GM12865 (cell line): ENCODE measurements around the gene DAPK3.

Experiments
- DNase-seq: peaks from one replicate; pipeline ENCODE4 v3.0.0; 2010; ENCODE audit warnings: low read depth
- H3K4me3 ChIP-seq: 2 replicates; pipeline ENCODE4 v1.5.1; 2011; ENCODE audit warnings: mild to moderate bottlenecking, low read depth, low read length, control low read depth
- TF ChIP-seq, protein P1 (sequence below): IDR thresholded peaks from 2 replicates; pipeline ENCODE4 v1.5.1; 2011; ENCODE audit warnings: low read length, control low read depth, low read depth, inconsistent platforms; ENCODE audit not compliant: insufficient read depth; ENCODE audit errors: missing control alignments

The DAPK3 gene

DNA sequence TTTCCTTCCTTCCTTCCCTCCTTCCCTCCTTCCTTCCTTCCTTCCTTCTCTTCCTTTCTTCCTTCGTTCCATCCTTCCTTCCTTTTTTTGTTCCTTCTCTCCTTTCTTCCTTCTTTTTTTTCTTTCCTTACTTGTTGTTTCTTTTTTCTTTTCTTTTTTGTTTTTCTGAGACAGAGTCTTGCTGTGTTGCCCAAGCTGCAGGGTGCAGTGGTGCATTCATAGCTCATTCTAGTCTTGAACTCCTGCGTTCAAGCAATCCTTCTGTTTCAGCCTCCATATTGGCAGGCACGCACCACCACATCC is 19.9 kb upstream of the DAPK3 start:
- TF ChIP-seq, protein P1, sequence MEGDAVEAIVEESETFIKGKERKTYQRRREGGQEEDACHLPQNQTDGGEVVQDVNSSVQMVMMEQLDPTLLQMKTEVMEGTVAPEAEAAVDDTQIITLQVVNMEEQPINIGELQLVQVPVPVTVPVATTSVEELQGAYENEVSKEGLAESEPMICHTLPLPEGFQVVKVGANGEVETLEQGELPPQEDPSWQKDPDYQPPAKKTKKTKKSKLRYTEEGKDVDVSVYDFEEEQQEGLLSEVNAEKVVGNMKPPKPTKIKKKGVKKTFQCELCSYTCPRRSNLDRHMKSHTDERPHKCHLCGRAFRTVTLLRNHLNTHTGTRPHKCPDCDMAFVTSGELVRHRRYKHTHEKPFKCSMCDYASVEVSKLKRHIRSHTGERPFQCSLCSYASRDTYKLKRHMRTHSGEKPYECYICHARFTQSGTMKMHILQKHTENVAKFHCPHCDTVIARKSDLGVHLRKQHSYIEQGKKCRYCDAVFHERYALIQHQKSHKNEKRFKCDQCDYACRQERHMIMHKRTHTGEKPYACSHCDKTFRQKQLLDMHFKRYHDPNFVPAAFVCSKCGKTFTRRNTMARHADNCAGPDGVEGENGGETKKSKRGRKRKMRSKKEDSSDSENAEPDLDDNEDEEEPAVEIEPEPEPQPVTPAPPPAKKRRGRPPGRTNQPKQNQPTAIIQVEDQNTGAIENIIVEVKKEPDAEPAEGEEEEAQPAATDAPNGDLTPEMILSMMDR: no peak
- DNase-seq: no peak
- no peak overlapping the region for H3K4me3 ChIP-seq

DNA sequence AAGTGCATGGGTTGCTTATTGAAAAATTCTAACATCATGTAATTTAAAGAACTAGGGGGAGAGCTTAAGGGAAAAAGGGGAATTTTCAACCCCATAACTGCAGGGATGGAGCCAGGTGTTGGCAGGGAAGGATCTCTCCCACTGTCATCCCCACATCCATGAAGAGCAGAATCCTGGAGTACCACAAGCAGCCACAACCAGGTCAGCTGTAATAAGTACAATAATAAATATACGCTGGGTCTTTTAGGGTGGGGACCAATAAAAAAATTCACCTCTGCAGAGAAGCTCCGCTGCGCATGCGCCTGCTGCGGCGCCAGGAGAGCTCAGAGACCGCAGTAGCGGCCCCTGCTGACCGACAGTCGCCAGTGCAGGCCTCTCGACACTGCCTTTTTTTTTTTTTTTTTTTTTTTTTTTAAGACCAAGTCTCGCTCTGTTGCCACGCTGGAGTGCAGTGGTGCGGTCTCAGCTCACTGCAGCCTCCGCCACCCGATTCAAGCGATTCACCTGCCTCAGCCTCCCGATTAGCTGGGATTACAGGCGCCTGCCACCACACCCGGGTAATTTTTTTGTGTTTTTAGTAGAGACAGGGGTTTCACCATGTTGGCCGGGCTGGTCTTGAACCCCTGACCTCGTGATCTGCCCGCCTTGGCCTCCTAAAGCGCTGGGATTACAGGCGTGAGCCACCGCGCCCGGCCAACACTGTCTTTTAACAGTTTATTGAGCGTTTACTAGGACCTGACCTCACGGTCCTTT is 16.9 kb upstream of the DAPK3 start:
- peak; percentile 94 for DNase-seq
- TF ChIP-seq, protein P1: peak; percentile 89
- H3K4me3 ChIP-seq: peak overlapping the region; percentile 66

DNA sequence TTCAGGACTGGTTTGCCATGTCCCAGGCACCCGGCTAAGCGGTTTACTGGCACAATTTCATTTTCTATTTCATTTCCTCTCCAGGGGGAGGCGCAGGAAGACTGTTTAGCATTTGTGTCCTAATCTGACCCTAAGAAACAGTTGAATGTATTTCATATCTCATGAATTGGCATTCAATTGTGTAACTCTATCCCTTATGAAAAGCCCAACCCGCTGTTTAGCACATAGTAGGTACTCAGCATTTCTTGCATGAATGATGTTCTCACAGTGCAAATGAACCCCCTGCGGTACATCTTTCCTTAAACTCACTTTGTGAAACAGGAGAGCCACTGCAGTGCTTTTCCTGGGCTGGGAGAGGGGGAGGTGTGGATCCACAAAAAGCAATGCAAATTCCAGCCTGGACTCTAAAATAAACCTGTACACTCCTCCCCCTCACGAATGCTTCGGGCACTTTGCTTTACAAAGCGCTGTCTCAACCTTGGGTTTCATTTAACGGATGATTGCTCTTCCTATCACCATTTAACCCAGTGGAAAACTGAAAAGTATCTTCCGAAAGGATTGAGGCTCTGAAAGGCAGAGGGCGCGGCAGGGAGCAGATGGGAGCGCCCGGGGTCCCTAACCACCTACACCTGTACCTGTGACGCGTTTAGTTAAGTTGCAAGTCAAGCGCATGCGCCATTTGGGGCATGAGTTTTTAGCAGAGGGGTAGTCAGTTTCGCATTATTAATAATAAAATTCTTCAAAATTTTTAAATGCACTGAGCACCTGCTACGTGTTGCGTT is 15.6 kb upstream of the DAPK3 start:
- peak overlapping the region; percentile 66 for H3K4me3 ChIP-seq
- peak; percentile 84 for DNase-seq
- TF ChIP-seq, protein P1: peak; percentile 46

DNA sequence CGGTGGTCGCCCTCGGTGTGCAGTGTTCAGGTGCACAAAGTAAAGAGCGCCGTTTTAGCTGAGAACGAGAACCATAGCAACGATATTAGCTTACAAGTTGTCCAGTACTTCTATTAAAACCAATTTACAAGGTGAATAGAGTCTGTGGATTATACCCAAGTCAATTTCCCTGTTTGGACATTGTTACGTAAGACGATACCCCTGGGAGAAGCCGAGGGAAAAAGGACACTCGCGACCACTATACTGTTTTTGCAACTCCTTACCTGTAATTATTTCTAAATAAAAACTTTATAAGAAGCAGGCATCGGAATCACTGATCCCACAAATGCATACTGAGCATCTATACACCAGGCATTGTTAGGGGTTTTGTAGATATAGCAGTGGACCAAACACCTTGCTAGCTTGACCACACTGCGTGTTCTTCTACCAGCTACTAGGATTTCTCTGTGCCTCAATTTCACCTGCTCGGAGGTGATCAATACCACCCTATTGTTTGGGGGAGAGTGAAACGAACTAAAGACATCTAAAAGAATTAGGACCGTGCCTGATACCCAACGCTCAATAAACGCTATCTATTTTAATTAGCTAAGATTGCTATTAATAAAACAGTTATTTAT is 14.9 kb upstream of the DAPK3 start:
- DNase-seq: no peak

DNA sequence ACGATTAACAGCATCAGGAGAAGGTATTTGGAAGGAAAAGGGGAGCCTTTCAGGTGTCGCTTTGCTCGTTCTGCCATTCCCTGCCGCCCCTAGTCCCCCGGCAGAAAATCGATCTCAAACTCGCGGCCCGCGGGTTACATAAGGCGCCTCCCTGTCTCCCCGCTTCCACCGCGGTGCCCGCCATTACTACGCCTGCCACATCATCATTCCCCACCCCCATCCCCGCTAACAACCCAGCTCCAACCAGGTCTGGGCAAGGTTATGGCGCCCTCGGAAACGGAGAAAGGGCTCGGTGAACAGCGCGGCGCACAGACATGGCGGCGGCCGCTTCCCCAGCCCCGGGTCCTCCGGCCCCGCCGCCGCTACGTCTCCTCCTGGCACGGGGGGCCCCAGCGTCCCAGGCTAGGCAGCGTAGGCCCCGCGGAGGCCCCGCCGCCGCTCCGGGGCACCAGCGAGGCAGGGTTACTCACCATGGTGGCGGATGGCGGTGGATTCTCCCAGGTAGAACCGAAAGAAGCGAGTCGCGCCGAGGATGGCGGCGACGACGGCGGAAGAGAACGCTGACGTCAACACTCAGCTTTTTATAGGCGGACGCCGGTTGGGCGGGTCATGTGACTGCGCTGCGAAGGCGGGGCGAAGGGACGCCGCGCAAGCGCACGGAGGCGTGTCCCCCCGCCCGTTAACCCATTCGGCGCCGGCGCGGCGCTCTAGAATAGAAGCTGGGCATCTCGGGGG is 14.2 kb upstream of the DAPK3 start, which contains the start of gene EEF2:
Gene EEF2 (minus strand): TSS at position 556 of the 735 bp plus-strand sequence. CDS start 83 bp downstream, at position 473.
- TF ChIP-seq, protein P1: no peak
- DNase-seq: peak; percentile 97
- H3K4me3 ChIP-seq: peak within 1 kb of the TSS; percentile 77

More for the DNA sequence above, 14.9 kb upstream of the DAPK3 start:
- peak overlapping the region; percentile 66 for H3K4me3 ChIP-seq
- TF ChIP-seq, protein P1: no peak

DNA sequence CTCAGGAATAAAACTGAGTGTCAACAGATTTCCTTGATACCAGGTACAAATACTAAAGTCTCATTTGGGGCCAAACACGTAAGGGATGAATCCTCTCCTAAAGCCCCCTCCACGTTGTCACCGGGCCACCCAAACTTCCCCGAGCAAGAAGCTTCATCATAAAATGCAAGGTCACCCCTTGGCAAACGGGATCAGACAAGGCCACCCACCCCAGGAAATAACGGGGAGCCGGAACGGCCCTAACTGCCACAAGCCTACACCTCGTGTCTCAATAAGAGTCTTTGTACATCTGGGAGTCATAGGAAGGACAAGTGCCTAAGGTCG is 13.6 kb upstream of the DAPK3 start:
- TF ChIP-seq, protein P1: no peak
- no peak for DNase-seq
- peak overlapping the region; percentile 77 for H3K4me3 ChIP-seq
